Measurements from ENCODE around the gene PYHIN1.

The PYHIN1 gene

GRCh38 chr1:158978730-158979129 lies 47.4 kb downstream of the PYHIN1 start:
- H3K4me3 ChIP-seq (ENCODE audit: low read depth, low read length): no peak overlapping the region
- DNase-seq (ENCODE audit: low read depth): no peak
- TF ChIP-seq CTCF (IDR thresholded peaks at IDR 0.05; ENCODE audit: low read depth, low read length): no peak
- no peak for TF ChIP-seq MYC (IDR thresholded peaks at IDR 0.05; ENCODE audit: low read depth, low read length)
- no peak for TF ChIP-seq POLR2A (IDR thresholded peaks at IDR 0.05; ENCODE audit: extremely low read depth, insufficient read length)
- no peak for TF ChIP-seq MAX (IDR thresholded peaks at IDR 0.05; ENCODE audit: low read depth, low read length)

GRCh38 chr1:158979229-158979628 lies 47.9 kb downstream of the PYHIN1 start:
- no peak for TF ChIP-seq MAX (IDR thresholded peaks at IDR 0.05; ENCODE audit: low read depth, low read length)
- TF ChIP-seq MYC (IDR thresholded peaks at IDR 0.05; ENCODE audit: low read depth, low read length): no peak
- TF ChIP-seq POLR2A (IDR thresholded peaks at IDR 0.05; ENCODE audit: extremely low read depth, insufficient read length): no peak
- TF ChIP-seq CTCF (IDR thresholded peaks at IDR 0.05; ENCODE audit: low read depth, low read length): no peak
- no peak for DNase-seq (ENCODE audit: low read depth)
- no peak overlapping the region for H3K4me3 ChIP-seq (ENCODE audit: low read depth, low read length)

- TF ChIP-seq MYC (IDR thresholded peaks at IDR 0.05; ENCODE audit: low read depth, low read length) (no peak), CTCF (IDR thresholded peaks at IDR 0.05; ENCODE audit: low read depth, low read length) (no peak), POLR2A (IDR thresholded peaks at IDR 0.05; ENCODE audit: extremely low read depth, insufficient read length) (no peak), MAX (IDR thresholded peaks at IDR 0.05; ENCODE audit: low read depth, low read length) (no peak)
- DNase-seq (ENCODE audit: low read depth): no peak
- no peak overlapping the region for H3K4me3 ChIP-seq (ENCODE audit: low read depth, low read length)
These were observed 51.9 kb downstream of the PYHIN1 start for GRCh38 chr1:158983235-158983634.

- DNase-seq (ENCODE audit: low read depth): no peak
- no peak overlapping the region for H3K4me3 ChIP-seq (ENCODE audit: low read depth, low read length)
- no peak for TF ChIP-seq MAX (IDR thresholded peaks at IDR 0.05; ENCODE audit: low read depth, low read length)
- TF ChIP-seq CTCF (IDR thresholded peaks at IDR 0.05; ENCODE audit: low read depth, low read length): no peak
- TF ChIP-seq MYC (IDR thresholded peaks at IDR 0.05; ENCODE audit: low read depth, low read length): no peak
- no peak for TF ChIP-seq POLR2A (IDR thresholded peaks at IDR 0.05; ENCODE audit: extremely low read depth, insufficient read length)
These were observed 53.0 kb downstream of the PYHIN1 start for GRCh38 chr1:158984386-158984785.

GRCh38 chr1:158989424-158989823 lies 58.1 kb downstream of the PYHIN1 start:
- TF ChIP-seq POLR2A (IDR thresholded peaks at IDR 0.05; ENCODE audit: extremely low read depth, insufficient read length) (no peak), MAX (IDR thresholded peaks at IDR 0.05; ENCODE audit: low read depth, low read length) (no peak), CTCF (IDR thresholded peaks at IDR 0.05; ENCODE audit: low read depth, low read length) (no peak), MYC (IDR thresholded peaks at IDR 0.05; ENCODE audit: low read depth, low read length) (no peak)
- no peak overlapping the region for H3K4me3 ChIP-seq (ENCODE audit: low read depth, low read length)
- no peak for DNase-seq (ENCODE audit: low read depth)

All from NB4 (cell line).